IMR-90 (cell line): ENCODE data around the gene MALRD1. TPM values are rescaled to one million over a fixed set of nuclear protein-coding genes. Genes with fewer than 3 reads are reported as not detected.

Source experiments
- ATAC-seq: fragments of 200-7000 bp; cut with Tn5 transposase; 2 replicates; pipeline ENCODE4 v1.9.1; 2020; ENCODE audit warnings: low read depth, mild to moderate bottlenecking, moderate library complexity
- BruUV-seq: library from RNA; stranded (reverse); fragments of 400-500 nt; replicated peaks from 2 replicates; lab custom pipeline; 2021; lab: Mats Ljungman, UMichigan
- CTCF ChIA-PET: fragments of 300-600 bp; formaldehyde crosslinking; extraction: SDS; loops from one replicate; lab custom pipeline; 2021; ENCODE audit warnings: antibody characterized with exemption; lab: Yijun Ruan, JAX
- POLR2A ChIA-PET: fragments of 300-600 bp; sonication (Branson Sonifier 250); formaldehyde crosslinking; loops from one replicate; lab custom pipeline; 2022; ENCODE audit warnings: antibody characterized with exemption; ENCODE audit not compliant: unreplicated experiment; lab: Charles Lee
- DNase-seq: peaks from one replicate; pipeline ENCODE4 v3.0.0; 2013
- H2AFZ ChIP-seq: replicated peaks from 2 replicates; pipeline ENCODE3; 2013; ENCODE audit warnings: low read length, mild to moderate bottlenecking; ENCODE audit not compliant: poor library complexity
- H2AK5ac ChIP-seq: 2 replicates; pipeline ENCODE4 v1.6.1; 2013; ENCODE audit warnings: low read depth, low read length, inconsistent platforms
- H2AK9ac ChIP-seq: replicated peaks from 2 replicates; pipeline ENCODE3; 2013; ENCODE audit warnings: mild to moderate bottlenecking, low read depth, low read length, moderate library complexity; ENCODE audit not compliant: poor library complexity
- H2BK120ac ChIP-seq: 2 replicates; pipeline ENCODE4 v1.6.1; 2013; ENCODE audit warnings: low read depth, low read length, inconsistent platforms
- H2BK15ac ChIP-seq: 3 replicates; pipeline ENCODE4 v1.6.1; 2013; ENCODE audit warnings: low read depth, low read length, inconsistent platforms
- H2BK20ac ChIP-seq: 2 replicates; pipeline ENCODE4 v1.6.1; 2013; ENCODE audit warnings: low read depth, mild to moderate bottlenecking, inconsistent platforms, low read length, moderate library complexity
- H2BK5ac ChIP-seq: 2 replicates; pipeline ENCODE4 v1.6.1; 2013; ENCODE audit warnings: mild to moderate bottlenecking, low read depth, low read length, inconsistent platforms; ENCODE audit not compliant: poor library complexity, severe bottlenecking
- H3K14ac ChIP-seq: replicated peaks from 2 replicates; pipeline ENCODE4 v1.6.1; 2013; ENCODE audit warnings: low read depth, low read length, inconsistent platforms
- H3K18ac ChIP-seq: 2 replicates; pipeline ENCODE4 v1.6.1; 2013; ENCODE audit warnings: low read depth, low read length, control low read depth
- H3K23ac ChIP-seq: 2 replicates; pipeline ENCODE4 v1.6.1; 2013; ENCODE audit warnings: low read depth, low read length, inconsistent platforms
- H3K27ac ChIP-seq: 2 replicates; pipeline ENCODE4 v1.5.1; 2013; ENCODE audit warnings: mild to moderate bottlenecking, control low read depth, low read length; ENCODE audit not compliant: insufficient read depth
- H3K27me3 ChIP-seq: 2 replicates; pipeline ENCODE4 v1.6.1; 2013; ENCODE audit warnings: low read length; ENCODE audit not compliant: control insufficient read depth, insufficient read depth
- H3K36me3 ChIP-seq: 2 replicates; pipeline ENCODE4 v1.6.1; 2013; ENCODE audit warnings: low read length, mixed read lengths; ENCODE audit not compliant: control insufficient read depth, insufficient read depth
- H3K4ac ChIP-seq: 2 replicates; pipeline ENCODE4 v1.6.1; 2013; ENCODE audit warnings: low read depth, low read length, inconsistent platforms
- H3K4me1 ChIP-seq: 2 replicates; pipeline ENCODE4 v1.6.1; 2013; ENCODE audit warnings: low read length, mixed read lengths; ENCODE audit not compliant: control insufficient read depth, insufficient read depth
- H3K4me2 ChIP-seq: 2 replicates; pipeline ENCODE4 v1.6.1; 2013; ENCODE audit warnings: low read depth, mild to moderate bottlenecking, control low read depth, low read length, moderate library complexity
- H3K4me3 ChIP-seq: 2 replicates; pipeline ENCODE4 v1.5.1; 2013; ENCODE audit warnings: low read depth, mild to moderate bottlenecking, control low read depth, low read length, moderate library complexity; ENCODE audit not compliant: insufficient read depth
- H3K56ac ChIP-seq: 2 replicates; pipeline ENCODE4 v1.6.1; 2013; ENCODE audit warnings: low read length, inconsistent platforms; ENCODE audit not compliant: insufficient read depth; ENCODE audit errors: extremely low read depth
- H3K79me1 ChIP-seq, 2 experiments: 2 replicates each; pipeline ENCODE4 v1.6.1; 2013; ENCODE audit warnings: low read length in 2 of 2, inconsistent platforms in 1 of 2, low read depth in 1 of 2
- H3K9ac ChIP-seq: 2 replicates; pipeline ENCODE4 v1.6.1; 2013; ENCODE audit warnings: low read depth, low read length, control low read depth
- H3K9me1 ChIP-seq: 2 replicates; pipeline ENCODE4 v1.6.1; 2013; ENCODE audit warnings: low read length, inconsistent platforms; ENCODE audit not compliant: insufficient read depth
- H3K9me3 ChIP-seq: 2 replicates; pipeline ENCODE4 v1.6.1; 2013; ENCODE audit warnings: low read length; ENCODE audit not compliant: control insufficient read depth, insufficient read depth
- H4K20me1 ChIP-seq: 2 replicates; pipeline ENCODE4 v1.6.1; 2013; ENCODE audit warnings: low read length, inconsistent platforms; ENCODE audit not compliant: insufficient read depth
- H4K5ac ChIP-seq: 2 replicates; pipeline ENCODE4 v1.6.1; 2013; ENCODE audit warnings: mild to moderate bottlenecking, low read depth, low read length, control low read depth
- H4K8ac ChIP-seq, 2 experiments: 2 replicates each; pipeline ENCODE4 v1.6.1; 2013; ENCODE audit warnings: low read depth in 2 of 2, low read length in 2 of 2, control low read depth in 1 of 2, inconsistent platforms in 1 of 2
- H4K91ac ChIP-seq: 2 replicates; pipeline ENCODE4 v1.6.1; 2013; ENCODE audit warnings: low read depth, low read length, inconsistent platforms; ENCODE audit not compliant: insufficient read depth
- CEBPB ChIP-seq: IDR thresholded peaks from 2 replicates; pipeline ENCODE4 v1.6.1; 2012; ENCODE audit warnings: low read depth, low read length, improper control_type of control experiment
- FOS ChIP-seq: fragments of 150-350 bp; IDR thresholded peaks from 2 replicates; pipeline ENCODE4 v1.6.1; 2016; ENCODE audit warnings: low read depth, low read length
- MAFK ChIP-seq: IDR thresholded peaks from 2 replicates; pipeline ENCODE4 v1.6.1; 2012; ENCODE audit warnings: low read depth, low read length, improper control_type of control experiment
- MAZ ChIP-seq: IDR thresholded peaks from 2 replicates; pipeline ENCODE4 v1.6.1; 2012; ENCODE audit warnings: low read depth, mild to moderate bottlenecking, low read length, improper control_type of control experiment, moderate library complexity, borderline replicate concordance
- POLR2A ChIP-seq: IDR thresholded peaks from 2 replicates; pipeline ENCODE4 v1.6.1; 2012; ENCODE audit warnings: mild to moderate bottlenecking, low read depth, low read length
- WGBS, 2 experiments: methylation state at CpG; one replicate each; pipeline versions ENCODE4 v1.1.5 to v1.1.7; 2013; ENCODE audit warnings: missing lambda C conversion rate in 2 of 2; ENCODE audit not compliant: insufficient read length in 1 of 2; ENCODE audit errors: extremely low coverage in 2 of 2; 5-methylcytosine and 5-hydroxymethylcytosine counted together
- dilution Hi-C: fragments of 300-500 bp; cut with HindIII; formaldehyde crosslinking; loops from one replicate; pipeline ENCODE4 v1.14.3; 2018; ENCODE audit warnings: low sequenced_read_pairs; ENCODE audit not compliant: unreplicated experiment
- in situ Hi-C: fragments of 300-500 bp; cut with MboI; formaldehyde crosslinking; loops from 3 replicates; pipeline ENCODE4 v1.14.3; 2019; ENCODE audit warnings: low sequenced_read_pairs, inconsistent platforms, mixed read lengths
- intact Hi-C: fragments of 100-400 bp; cut with micrococcal nuclease; formaldehyde crosslinking; loops from 2 replicates; pipeline ENCODE4 v1.10.0; 2022
- polyA plus RNA-seq, 3 experiments: library from polyadenylated mRNA; depleted of rRNA; stranded (reverse); fragments of >200 nt; gene quantifications; 2 replicates each; pipeline ENCODE4 v1.2.3, GENCODE V29; 2012; ENCODE audit warnings: low replicate concordance in 1 of 3
- total RNA-seq: library from RNA; depleted of rRNA; stranded (reverse); fragments of >200 nt; gene quantifications from 2 replicates; pipeline ENCODE4 v1.2.3, GENCODE V29; 2012
- TF ChIP-seq, protein P1 (sequence below): conservative IDR thresholded peaks from 2 replicates; pipeline ENCODE4 v1.5.1; 2012; ENCODE audit warnings: mild to moderate bottlenecking, low read depth, low read length, improper control_type of control experiment
- TF ChIP-seq, protein P2 (sequence below): fragments of 150-350 bp; IDR thresholded peaks from 2 replicates; pipeline ENCODE4 v1.6.1; 2017; ENCODE audit warnings: mild to moderate bottlenecking, antibody characterized with exemption, low read length, low read depth
- TF ChIP-seq, protein P3 (sequence below): fragments of 150-350 bp; IDR thresholded peaks from 2 replicates; pipeline ENCODE4 v1.6.1; 2016; ENCODE audit warnings: low read depth, mild to moderate bottlenecking, low read length, moderate library complexity, borderline replicate concordance

MALRD1 gene
- total and polyA plus RNA-seq, 2 of the 4 experiments (the other 2 are of a cell fraction) = 0.34 to 1.1 TPM

DNA sequence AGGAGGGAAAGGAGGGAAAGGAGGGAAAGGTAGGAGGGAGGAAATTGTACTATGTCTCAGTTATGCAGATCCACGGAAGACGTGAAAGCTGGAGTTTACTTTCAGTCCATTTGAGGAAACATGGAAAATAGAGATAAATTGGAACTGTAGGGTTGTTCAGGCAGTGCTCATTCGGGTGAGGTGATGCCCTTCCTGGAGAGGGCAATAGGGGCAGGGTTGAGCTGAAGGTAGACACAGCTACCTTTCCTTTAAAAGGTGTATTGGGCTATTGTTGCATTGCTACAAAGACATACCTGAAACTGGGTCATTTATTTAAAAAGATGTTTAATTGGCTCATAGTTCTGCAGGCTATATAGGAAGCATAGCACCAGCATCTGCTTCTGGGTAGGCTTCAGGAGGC, 650.7 kb downstream of the MALRD1 start:
- POLR2A ChIA-PET = no interaction called here

More for the DNA sequence above, 650.7 kb downstream of the MALRD1 start:
- DNase-seq = no peak
- Histone ChIP-seq H3K79me1 (no peaks in the 10 kb centered on the region), H3K27me3 (no peaks in the 10 kb centered on the region), H3K36me3 (no peaks in the 10 kb centered on the region), H2AK9ac (no peak overlapping the region), H4K20me1 (no peaks in the 10 kb centered on the region), H2AK5ac (no peak overlapping the region), H2BK5ac (no peak overlapping the region), H3K4me2 (no peak overlapping the region), H2BK120ac (no peak overlapping the region), H4K8ac (no peak overlapping the region), H3K9me3 (no peaks in the 10 kb centered on the region), H4K91ac (no peak overlapping the region), H3K4me3 (no peak overlapping the region), H3K56ac (no peak overlapping the region), H3K4me1 (peaks cover 5% of the 10 kb centered on the region), H3K9me1 (no peaks in the 10 kb centered on the region; the same call in 1 of the 2 replicates), H3K23ac (no peak overlapping the region), H3K27ac (no peak overlapping the region), H4K5ac (no peak overlapping the region), H3K9ac (no peak overlapping the region), H2BK20ac (no peak overlapping the region), H3K18ac (no peak overlapping the region), H2BK15ac (0 out of 3 replicates have a peak overlapping the region, but pooled peaks have one; percentile 28), H3K14ac (no peak overlapping the region), H2AFZ (no peak overlapping the region), H3K4ac (no peak overlapping the region)
- intact Hi-C loops (no loop called here), dilution Hi-C loops (no loop called here), in situ Hi-C loops (no loop called here)
- BruUV-seq = no TSS peak
- CTCF ChIA-PET = no interaction called here
- no peak for ATAC-seq
- WGBS, 2 experiments = 85% methylated on average over 2 of the region's 3 CpGs; no CpG with 5 or more reads in 1 of the 2 experiments
- TF ChIP-seq, protein P1, sequence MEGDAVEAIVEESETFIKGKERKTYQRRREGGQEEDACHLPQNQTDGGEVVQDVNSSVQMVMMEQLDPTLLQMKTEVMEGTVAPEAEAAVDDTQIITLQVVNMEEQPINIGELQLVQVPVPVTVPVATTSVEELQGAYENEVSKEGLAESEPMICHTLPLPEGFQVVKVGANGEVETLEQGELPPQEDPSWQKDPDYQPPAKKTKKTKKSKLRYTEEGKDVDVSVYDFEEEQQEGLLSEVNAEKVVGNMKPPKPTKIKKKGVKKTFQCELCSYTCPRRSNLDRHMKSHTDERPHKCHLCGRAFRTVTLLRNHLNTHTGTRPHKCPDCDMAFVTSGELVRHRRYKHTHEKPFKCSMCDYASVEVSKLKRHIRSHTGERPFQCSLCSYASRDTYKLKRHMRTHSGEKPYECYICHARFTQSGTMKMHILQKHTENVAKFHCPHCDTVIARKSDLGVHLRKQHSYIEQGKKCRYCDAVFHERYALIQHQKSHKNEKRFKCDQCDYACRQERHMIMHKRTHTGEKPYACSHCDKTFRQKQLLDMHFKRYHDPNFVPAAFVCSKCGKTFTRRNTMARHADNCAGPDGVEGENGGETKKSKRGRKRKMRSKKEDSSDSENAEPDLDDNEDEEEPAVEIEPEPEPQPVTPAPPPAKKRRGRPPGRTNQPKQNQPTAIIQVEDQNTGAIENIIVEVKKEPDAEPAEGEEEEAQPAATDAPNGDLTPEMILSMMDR = no peak
- no peak for TF ChIP-seq MAFK
- no peak for TF ChIP-seq FOS
- no peak for TF ChIP-seq CEBPB
- TF ChIP-seq, protein P2, sequence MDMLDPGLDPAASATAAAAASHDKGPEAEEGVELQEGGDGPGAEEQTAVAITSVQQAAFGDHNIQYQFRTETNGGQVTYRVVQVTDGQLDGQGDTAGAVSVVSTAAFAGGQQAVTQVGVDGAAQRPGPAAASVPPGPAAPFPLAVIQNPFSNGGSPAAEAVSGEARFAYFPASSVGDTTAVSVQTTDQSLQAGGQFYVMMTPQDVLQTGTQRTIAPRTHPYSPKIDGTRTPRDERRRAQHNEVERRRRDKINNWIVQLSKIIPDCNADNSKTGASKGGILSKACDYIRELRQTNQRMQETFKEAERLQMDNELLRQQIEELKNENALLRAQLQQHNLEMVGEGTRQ = no peak
- no peak for TF ChIP-seq MAZ
- no peak for TF ChIP-seq POLR2A
- TF ChIP-seq, protein P3, sequence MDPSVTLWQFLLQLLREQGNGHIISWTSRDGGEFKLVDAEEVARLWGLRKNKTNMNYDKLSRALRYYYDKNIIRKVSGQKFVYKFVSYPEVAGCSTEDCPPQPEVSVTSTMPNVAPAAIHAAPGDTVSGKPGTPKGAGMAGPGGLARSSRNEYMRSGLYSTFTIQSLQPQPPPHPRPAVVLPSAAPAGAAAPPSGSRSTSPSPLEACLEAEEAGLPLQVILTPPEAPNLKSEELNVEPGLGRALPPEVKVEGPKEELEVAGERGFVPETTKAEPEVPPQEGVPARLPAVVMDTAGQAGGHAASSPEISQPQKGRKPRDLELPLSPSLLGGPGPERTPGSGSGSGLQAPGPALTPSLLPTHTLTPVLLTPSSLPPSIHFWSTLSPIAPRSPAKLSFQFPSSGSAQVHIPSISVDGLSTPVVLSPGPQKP = no peak
